Calu3 (cell line): ENCODE results near the gene CDH22. TPM values are rescaled to one million over a fixed set of nuclear protein-coding genes. Genes with fewer than 3 reads are reported as not detected.

Experiments used
- BruUV-seq: library from RNA; stranded (reverse); fragments of 400-500 nt; replicated peaks from 2 replicates; lab custom pipeline; 2021; lab: Mats Ljungman, UMichigan
- CTCF ChIA-PET: fragments of 300-600 bp; sonication (Branson Sonifier 250); formaldehyde crosslinking; loops from one replicate; lab custom pipeline; 2022; ENCODE audit warnings: antibody characterized with exemption; lab: Charles Lee
- DNase-seq: peaks from one replicate; pipeline ENCODE4 v3.0.0; 2022
- H3K27ac Mint-ChIP-seq: one replicate; pipeline ENCODE4 v1.8.0; 2022; ENCODE audit warnings: mixed read lengths; ENCODE audit not compliant: unreplicated experiment
- H3K27me3 Mint-ChIP-seq: one replicate; pipeline ENCODE4 v1.8.0; 2022; ENCODE audit warnings: mixed read lengths; ENCODE audit not compliant: unreplicated experiment
- H3K36me3 Mint-ChIP-seq: one replicate; pipeline ENCODE4 v1.8.0; 2022; ENCODE audit warnings: mild to moderate bottlenecking, moderate library complexity, mixed read lengths; ENCODE audit not compliant: insufficient read depth, unreplicated experiment
- H3K4me1 Mint-ChIP-seq: one replicate; pipeline ENCODE4 v1.8.0; 2022; ENCODE audit warnings: mild to moderate bottlenecking, low read depth, mixed read lengths; ENCODE audit not compliant: unreplicated experiment
- H3K4me3 Mint-ChIP-seq: one replicate; pipeline ENCODE4 v1.8.0; 2022; ENCODE audit warnings: mild to moderate bottlenecking, low read depth, moderate library complexity, mixed read lengths; ENCODE audit not compliant: unreplicated experiment
- H3K9me3 Mint-ChIP-seq: one replicate; pipeline ENCODE4 v1.8.0; 2022; ENCODE audit warnings: low read depth, mixed read lengths; ENCODE audit not compliant: unreplicated experiment
- intact Hi-C: fragments of 100-400 bp; cut with micrococcal nuclease; formaldehyde crosslinking; loops from one replicate; pipeline ENCODE4 v1.10.0; 2022; ENCODE audit not compliant: unreplicated experiment
- total RNA-seq: library from RNA; stranded (reverse); gene quantifications from 2 replicates; pipeline ENCODE4 v1.2.3, GENCODE V29; 2022
- TF ChIP-seq, protein P1 (sequence below): fragments of 200-600 bp; IDR thresholded peaks from one replicate; pipeline ENCODE4 v1.8.0; 2022; ENCODE audit warnings: antibody characterized with exemption; ENCODE audit not compliant: unreplicated experiment

CDH22 gene
- total RNA-seq, 1 experiment from 2014 or later, result not detected

DNA sequence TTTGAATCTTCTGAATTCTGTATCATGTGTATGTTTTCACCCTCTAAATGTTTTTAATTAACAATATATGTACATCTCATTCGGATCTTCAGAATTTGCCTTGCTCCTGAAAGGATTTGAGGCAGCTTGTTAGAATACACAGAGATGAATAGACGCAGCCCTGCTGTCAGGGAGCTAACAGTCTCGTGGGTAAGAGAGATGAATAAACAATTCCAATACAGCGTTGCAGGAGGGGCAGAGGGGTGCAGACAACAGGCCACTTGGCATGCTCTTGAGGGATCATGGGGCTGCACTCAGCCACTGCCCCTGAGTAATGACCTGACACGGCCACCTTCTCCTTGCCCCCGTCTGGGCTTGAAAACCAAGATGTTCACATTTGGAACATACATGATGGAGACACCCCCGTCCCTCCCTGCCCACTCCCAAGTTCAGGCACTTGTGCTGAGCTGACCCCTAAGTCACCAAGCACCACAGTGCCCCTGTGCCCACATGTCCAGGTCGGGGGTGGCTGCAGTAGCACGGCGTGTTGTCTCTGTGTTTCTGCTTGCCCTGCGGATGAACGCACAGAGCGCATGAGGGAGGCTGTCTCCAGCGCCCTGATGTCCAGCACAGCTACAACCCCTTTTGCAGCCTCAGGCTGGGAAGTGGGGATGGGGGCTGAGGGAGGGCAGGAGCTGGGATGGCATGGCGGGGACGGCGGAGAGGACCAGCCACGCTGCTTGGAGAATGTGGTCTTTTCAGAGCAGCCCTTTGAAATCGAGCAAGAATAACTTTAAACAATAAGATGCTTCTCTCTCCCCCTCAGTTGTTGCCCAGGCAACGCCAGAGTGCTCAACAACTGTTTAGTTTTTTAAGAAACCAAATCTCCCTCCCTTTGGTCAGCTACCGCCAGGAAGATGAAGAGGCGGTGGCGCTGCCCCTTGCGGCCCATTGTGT lies 33.0 kb upstream of the CDH22 start:
- no peaks in the 10 kb centered on the region for H3K9me3 Mint-ChIP-seq
- H3K36me3 Mint-ChIP-seq, result peaks cover 32% of the 10 kb centered on the region
- intact Hi-C loops, result no loop called here
- DNase-seq, result no peak
- BruUV-seq, result no TSS peak
- H3K4me3 Mint-ChIP-seq, result no peak overlapping the region
- peaks cover 90% of the 10 kb centered on the region for H3K27me3 Mint-ChIP-seq
- H3K4me1 Mint-ChIP-seq, result no peaks in the 10 kb centered on the region
- CTCF ChIA-PET, result no interaction called here
- H3K27ac Mint-ChIP-seq, result no peak overlapping the region
- TF ChIP-seq, protein P1, sequence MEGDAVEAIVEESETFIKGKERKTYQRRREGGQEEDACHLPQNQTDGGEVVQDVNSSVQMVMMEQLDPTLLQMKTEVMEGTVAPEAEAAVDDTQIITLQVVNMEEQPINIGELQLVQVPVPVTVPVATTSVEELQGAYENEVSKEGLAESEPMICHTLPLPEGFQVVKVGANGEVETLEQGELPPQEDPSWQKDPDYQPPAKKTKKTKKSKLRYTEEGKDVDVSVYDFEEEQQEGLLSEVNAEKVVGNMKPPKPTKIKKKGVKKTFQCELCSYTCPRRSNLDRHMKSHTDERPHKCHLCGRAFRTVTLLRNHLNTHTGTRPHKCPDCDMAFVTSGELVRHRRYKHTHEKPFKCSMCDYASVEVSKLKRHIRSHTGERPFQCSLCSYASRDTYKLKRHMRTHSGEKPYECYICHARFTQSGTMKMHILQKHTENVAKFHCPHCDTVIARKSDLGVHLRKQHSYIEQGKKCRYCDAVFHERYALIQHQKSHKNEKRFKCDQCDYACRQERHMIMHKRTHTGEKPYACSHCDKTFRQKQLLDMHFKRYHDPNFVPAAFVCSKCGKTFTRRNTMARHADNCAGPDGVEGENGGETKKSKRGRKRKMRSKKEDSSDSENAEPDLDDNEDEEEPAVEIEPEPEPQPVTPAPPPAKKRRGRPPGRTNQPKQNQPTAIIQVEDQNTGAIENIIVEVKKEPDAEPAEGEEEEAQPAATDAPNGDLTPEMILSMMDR, result no peak

DNA sequence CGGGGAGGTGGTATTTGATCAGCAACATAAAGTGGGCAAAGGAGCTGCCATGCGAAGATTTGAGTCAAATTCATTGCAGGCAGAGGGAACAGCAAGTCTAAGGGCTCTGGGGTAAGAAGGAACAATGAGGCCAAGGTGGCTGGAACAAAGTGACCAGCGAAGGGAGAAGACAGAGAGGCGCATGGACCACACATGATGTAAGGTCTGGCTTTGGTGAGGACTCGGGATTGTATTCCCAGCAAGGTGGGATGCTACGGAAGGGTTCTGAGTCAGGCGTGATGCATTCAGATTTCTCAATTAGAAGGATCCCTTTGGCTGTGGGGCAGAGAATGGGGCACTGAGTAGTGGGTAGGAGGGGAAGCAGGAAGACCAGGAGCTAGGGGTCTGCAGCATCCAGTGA lies 30.7 kb upstream of the CDH22 start:
- no TSS peak for BruUV-seq
- CTCF ChIA-PET, result interaction anchor here (0.7 to 1.2 kb wide), 2 partner anchors 34 to 37 kb away, joined by 3 read pairs; no protein-coding TSS in a partner anchor
- H3K4me3 Mint-ChIP-seq, result no peak overlapping the region
- no peak for DNase-seq
- intact Hi-C loops, result loop anchor here (10.0 kb wide), 1 partner anchor 314 kb away; the partner anchor contains the start of gene SLC12A5
- TF ChIP-seq, protein P1, result no peak
- no peaks in the 10 kb centered on the region for H3K4me1 Mint-ChIP-seq
- H3K36me3 Mint-ChIP-seq, result peaks cover 12% of the 10 kb centered on the region
- peaks cover 98% of the 10 kb centered on the region for H3K27me3 Mint-ChIP-seq
- H3K9me3 Mint-ChIP-seq, result no peaks in the 10 kb centered on the region
- no peak overlapping the region for H3K27ac Mint-ChIP-seq

DNA sequence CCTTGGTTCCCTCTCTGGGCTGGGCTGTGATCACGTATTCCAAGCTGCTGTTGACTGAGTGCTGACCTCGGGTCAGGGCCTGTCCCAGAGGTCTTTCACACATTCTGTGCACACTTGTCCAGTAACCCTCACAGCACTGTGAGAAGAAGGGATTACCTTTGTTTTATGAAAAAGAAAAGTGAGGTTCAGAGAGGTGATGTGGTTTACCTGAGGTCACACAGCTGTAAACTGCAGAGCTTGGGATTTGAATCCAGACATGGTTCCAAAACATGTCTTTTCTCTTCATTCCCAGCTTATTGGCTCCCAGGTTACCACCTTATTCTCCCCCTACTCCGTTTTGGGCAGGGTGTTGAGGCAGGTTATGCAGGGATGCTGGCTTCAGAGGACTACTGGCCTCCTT lies 28.4 kb upstream of the CDH22 start:
- DNase-seq, result no peak
- Mint-ChIP-seq H3K4me1 (no peaks in the 10 kb centered on the region), H3K27me3 (peaks cover 98% of the 10 kb centered on the region), H3K4me3 (no peak overlapping the region), H3K27ac (no peak overlapping the region), H3K9me3 (no peaks in the 10 kb centered on the region), H3K36me3 (no peaks in the 10 kb centered on the region)
- intact Hi-C loops, result loop anchor here (10.0 kb wide), 1 partner anchor 312 kb away; the partner anchor contains the start of gene SLC12A5
- CTCF ChIA-PET, result interaction anchor here (0.7 kb wide), 1 partner anchor 24 kb away, joined by 6 read pairs; no protein-coding TSS in a partner anchor
- TF ChIP-seq, protein P1, result no peak
- no TSS peak for BruUV-seq

DNA sequence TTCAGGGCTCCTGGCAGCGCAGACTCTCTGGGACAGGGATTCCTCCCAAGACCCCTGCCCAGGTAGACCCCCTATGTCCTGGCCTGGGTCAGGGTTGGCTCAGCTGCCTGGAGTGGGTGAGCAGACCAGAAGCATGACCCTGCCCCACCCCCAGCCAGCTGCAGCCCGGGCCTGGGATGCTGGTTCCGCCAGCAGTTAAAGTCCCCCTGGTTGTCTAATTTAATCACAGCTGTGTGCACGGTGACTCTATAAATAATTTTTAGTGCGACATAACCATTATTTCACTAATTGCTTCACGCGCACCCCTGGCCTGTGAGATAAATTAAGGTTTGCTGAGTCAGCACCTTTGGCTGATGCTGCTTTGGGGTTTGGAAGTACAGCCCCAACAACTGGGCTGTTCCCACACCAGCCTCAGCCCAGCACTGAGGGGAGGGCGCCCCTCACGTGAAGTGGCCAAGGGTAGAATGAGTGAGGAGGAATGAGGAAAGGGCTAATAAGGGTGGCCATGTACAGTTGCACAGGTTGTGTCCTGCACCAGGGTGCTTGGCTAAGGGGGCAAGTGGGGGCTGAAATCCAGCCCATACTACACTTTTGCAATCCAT lies 26.1 kb upstream of the CDH22 start:
- H3K9me3 Mint-ChIP-seq, result no peaks in the 10 kb centered on the region
- intact Hi-C loops, result loop anchor here (10.0 kb wide), 1 partner anchor 310 kb away; the partner anchor contains the start of gene SLC12A5
- H3K27me3 Mint-ChIP-seq, result peaks cover 100% of the 10 kb centered on the region
- no peak overlapping the region for H3K4me3 Mint-ChIP-seq
- no peaks in the 10 kb centered on the region for H3K36me3 Mint-ChIP-seq
- no peak for DNase-seq
- CTCF ChIA-PET, result interaction anchor here (0.5 to 1.7 kb wide), 2 partner anchors 27 to 145 kb away, joined by 3 to 5 read pairs; no protein-coding TSS in a partner anchor
- TF ChIP-seq, protein P1, result no peak
- H3K27ac Mint-ChIP-seq, result no peak overlapping the region
- no peaks in the 10 kb centered on the region for H3K4me1 Mint-ChIP-seq
- BruUV-seq, result no TSS peak
